UCSD-AML1 (cell line): ENCODE results near the gene DENND1B.
"Not testable (repeated sequence)": the region's sequence is repeated elsewhere in the genome, so short reads cannot be mapped to it uniquely, and the experiment has no call there.

Experiments used
- DNase-seq: peaks from one replicate; lab custom pipeline; 2025; ENCODE audit not compliant: unreplicated experiment; lab: John Stamatoyannopoulos, UW

Gene DENND1B

DNA sequence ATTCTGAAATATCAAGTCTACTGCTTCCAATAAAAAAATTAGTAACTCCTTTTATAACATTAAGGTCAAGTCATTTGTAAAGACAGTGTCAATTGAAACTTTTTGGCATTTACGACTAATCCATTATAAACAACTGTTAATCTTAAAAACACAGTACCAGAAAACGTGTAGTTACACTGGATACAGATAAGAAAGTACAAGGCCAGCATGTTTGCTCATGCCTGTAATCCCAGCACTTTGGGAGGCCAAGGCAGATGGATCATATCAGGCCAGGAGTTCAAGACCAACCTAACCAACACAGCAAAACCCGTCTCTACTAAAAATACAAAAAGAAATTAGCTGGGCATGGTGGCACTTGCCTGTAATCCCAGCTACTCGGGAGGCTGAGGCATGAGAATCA, 29.4 kb downstream of the DENND1B start:
- DNase-seq: no peak

DNA sequence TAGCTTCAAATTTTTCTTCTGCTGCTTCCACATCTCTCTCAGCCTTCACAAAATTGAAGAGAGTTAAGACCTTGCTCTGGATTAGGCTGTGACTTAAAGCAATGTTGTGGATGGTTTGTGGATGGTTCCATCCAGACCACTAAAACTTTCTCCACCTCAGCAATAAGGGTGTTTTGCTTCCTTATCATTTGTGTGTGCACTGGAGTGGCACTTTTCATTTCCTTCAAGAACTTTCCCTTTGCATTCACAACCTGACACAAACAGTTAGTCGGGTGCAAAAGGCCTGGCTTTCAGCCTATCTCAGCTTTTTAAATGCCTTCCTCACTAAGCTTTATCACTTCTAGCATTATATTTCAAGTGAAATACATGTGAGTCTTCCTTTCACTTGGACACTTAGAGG, 30.3 kb downstream of the DENND1B start:
- no peak for DNase-seq

DNA sequence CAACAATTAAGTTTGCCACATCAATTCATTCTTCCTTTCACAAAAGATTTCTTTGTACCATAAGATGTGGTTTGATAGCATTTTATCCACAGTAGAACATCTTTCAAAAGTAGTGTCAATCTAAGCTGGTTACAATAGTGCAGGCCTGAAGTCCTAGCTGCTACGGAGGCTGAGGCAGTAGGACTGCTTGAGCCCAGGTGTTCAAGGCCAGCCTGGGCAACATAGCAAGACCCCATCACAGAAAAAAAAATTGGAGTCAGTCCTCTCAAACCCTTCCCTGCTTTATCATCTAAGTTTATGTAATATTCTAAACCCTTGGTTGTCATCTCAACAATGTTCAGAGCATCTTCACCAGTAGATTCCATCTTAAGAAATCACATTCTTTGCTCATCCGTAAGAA, 31.7 kb downstream of the DENND1B start:
- no peak for DNase-seq

DNA sequence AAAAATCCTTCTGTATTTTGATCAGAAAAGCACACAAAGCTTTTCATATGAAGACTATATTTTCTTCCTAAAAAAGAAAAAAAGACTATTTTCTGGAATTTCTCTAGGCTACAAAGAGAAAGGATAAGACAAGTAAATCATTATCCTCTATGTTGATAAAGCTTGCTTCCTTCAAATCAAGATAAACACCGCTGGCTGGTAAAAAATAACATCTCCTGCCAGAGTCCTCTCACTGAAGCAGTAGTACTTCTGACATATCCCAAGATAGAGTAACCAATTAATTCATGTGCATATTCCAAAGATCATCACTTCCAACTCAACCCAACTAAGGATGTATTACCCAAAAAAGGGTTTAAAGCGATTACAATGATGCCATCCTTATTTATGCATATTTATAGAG, 34.3 kb downstream of the DENND1B start:
- DNase-seq: no peak

GRCh38 chr1:197738927-197739326, 36.4 kb downstream of the DENND1B start:
- no peak for DNase-seq

DNA sequence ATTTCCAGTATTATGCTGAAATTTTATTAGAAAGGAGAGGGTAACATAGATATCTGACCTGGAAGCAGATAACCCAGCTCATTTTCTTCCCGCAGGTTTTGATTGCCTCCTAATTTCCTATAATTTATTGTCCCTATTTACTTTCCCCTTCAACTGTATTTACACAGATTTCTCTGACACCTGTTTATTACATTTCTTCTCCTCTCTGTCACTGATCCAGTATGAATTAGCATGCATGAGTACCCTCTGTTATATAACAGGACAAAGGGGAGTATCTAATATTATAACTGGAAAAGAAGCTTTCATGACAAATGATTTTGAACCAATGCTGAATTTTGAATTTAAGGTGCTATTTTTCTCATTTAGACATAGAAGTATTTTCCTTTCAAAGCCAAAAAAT, 37.4 kb downstream of the DENND1B start:
- DNase-seq: no peak

DNA sequence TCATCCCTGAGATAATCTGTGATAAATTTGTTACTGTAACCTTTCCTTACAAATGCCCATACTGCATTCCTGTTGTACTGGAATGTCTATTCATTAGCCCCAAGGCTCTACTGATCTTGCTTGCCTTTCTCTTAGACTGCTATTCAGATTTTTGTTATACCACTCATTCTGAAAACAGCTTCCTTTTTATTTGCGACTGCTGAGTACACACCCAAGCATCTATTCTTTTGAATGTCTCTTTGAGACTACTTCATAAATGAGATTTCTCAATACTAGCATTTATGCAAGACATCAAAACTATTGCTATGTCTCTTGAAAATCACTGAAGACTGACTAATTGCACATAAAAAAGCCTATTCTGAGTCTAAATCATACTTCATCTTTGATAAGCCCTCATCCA, 38.6 kb downstream of the DENND1B start:
- DNase-seq: no peak

GRCh38 chr1:197735461-197735860, 39.8 kb downstream of the DENND1B start:
- DNase-seq: no peak

- DNase-seq: no peak
Measured at GRCh38 chr1:197733324-197733723, 42.0 kb downstream of the DENND1B start.

DNA sequence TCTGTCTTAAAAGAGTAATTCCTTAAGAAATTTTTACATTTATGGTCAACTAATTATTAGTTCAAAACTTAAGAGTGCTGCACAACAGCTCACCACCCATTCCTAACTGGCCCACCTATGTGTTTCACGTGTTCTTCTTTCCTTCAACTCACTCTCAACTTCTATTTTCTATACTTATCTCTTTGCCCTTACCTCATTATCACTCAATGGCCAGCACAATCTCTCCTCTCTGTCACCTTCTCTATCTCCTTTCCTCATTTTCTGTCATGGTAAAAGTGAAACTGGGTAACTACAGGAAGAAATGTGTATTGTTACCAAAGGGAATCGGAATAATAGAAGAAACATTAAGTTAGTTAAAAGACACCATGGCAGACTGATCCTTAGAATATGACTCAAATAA, 43.1 kb downstream of the DENND1B start:
- no peak for DNase-seq

- no peak for DNase-seq
Measured at GRCh38 chr1:197731449-197731848, 43.8 kb downstream of the DENND1B start.

- no peak for DNase-seq
Measured at GRCh38 chr1:197725976-197726375, 49.3 kb downstream of the DENND1B start.

DNA sequence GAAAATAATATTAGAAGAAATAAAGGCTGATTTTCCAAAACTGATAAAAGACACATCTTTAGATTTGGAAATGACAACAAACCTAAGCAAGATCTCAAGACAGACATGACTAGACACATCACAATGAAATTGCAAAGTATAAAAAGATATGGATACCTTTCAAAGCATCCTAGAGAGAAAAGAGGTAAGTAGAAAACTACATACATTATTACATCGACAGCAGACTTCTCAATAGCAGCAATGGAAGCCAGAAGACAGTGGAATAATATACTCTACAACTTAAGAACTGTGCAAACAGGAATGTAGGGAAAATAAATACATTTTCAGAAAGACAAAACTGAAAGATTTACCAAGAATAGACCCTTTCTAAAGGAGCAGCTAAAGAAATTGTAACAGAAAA, 50.2 kb downstream of the DENND1B start:
- DNase-seq: no peak

DNA sequence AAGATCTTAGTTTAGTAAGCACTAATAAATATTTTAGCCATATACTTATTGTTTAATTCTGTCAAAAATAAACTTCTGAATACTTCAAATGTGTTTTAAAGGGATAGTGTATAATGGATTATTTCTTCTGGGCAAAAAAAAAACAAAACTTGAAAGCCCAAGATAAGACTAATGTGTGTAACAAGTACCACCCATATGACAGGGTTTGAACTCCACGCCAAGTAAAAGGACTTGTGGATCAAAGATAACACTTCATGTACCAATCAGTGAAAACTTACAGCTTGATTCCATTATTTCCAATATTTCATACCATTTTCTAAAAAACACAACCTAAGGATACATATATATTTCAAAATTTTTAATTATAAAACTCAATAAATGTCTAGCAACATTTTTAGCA, 59.5 kb downstream of the DENND1B start:
- no peak for DNase-seq

DNA sequence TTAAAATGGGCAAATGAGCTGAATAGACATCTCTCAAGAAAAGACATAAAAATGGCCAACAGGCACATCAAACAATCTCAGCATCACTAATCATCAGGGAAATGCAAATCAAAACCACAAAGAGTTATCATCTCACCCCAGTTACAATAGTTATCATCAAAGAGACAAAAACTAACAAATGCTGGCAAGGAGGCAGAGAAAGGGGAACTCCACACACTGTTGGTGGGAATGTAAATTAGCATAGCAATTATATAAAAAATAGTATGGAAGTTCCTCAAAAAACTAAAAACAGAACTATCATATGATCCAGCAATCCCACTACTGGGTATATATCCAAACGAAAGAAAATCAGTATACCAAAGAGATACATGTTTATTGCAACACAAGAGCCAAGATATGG, 68.7 kb downstream of the DENND1B start:
- DNase-seq: no peak

DNA sequence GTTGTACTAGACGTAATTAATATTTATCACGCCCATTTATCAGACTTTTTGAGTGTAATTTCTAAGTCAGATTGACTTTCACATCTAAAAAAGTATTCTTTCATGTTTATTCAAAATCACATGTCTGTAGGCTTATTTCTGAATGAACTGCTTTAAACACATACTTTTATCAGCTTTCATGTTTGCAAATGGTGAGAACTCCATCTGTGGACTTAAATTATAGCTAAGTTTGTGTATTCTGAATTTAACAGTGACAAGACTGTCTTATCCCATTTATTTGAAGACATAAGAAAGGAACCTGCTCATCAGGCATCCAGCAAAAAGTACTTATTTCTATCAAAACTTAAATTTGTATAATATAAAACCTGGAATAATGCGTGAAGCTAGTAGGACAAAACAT, 69.3 kb downstream of the DENND1B start:
- no peak for DNase-seq

GRCh38 chr1:197700688-197701087, 74.6 kb downstream of the DENND1B start:
- DNase-seq: not testable (repeated sequence)

- no peak for DNase-seq
Measured at GRCh38 chr1:197696372-197696771, 78.9 kb downstream of the DENND1B start.

GRCh38 chr1:197695961-197696360, 79.3 kb downstream of the DENND1B start:
- no peak for DNase-seq

- DNase-seq: no peak
Measured at GRCh38 chr1:197692965-197693364, 82.3 kb downstream of the DENND1B start.

GRCh38 chr1:197691816-197692215, 83.5 kb downstream of the DENND1B start:
- no peak for DNase-seq

DNA sequence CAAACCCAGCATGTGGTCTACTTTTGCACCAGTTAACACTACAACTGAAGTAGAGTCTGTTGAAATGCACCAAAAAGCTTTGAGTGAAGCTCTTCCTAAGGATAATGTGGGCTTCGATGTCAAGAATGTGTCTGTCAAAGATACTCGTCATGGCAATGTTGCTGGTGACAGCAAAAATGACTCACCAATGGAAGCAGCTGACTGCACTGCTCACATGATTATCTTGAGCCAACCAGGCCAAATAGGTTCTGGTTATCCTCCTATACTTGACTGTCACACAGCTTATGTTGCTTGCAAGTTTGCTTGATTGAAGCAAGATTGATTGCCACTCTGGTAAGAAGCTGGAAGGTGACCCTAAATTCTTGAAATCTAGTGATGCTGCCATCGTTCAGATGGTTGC, 85.2 kb downstream of the DENND1B start:
- DNase-seq: no peak

DNA sequence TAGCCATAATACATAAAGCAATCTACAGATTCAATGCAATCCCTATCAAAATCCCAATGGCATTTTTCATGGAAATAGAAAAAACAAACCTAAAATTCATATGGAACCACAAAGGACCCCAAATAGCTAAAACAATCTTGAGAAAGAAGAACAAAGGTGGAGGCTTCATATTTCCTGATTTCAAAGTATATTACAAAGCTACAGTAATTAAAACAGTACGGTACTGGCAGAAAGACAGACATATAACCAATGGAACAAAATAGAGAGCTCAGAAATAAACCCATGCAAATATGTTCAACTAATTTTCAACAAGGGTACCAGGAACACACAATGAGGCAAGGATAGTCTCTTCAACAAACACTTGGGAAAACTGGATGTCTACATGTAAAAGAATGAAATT, 87.0 kb downstream of the DENND1B start:
- DNase-seq: no peak

DNA sequence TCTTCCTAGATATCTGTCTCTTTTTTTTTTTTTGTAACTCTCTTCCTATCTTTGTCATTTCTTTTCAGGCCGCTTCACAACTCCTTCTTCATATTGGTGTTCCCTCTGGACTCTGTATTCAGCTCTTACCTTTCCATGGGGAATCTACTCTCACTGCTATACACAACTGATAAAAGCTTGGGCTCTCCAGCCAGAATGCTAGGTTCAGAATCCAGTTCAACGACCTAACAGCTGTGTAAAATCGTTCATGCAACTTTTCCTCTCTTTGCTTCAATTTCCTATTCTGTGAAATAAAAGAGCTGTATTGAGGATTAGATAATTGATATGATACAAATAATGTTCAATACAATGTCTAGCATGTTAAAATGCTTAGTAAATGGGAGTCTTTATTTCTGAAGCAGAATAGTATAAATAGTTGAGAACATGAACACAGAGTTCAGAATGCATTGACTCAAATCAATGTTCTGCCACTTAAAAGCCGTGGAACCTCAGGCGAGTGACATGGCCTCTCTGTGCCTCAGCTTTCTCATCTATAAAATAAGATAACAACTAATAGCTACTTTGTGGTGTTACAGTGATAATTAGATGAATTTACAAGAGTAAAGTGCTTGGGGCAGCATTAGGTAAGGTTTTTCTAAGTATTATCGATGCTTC, 88.5 kb downstream of the DENND1B start:
- no peak for DNase-seq
